Ectodermal cell (in vitro differentiated cells): ENCODE data around the gene GREB1.

Experiments
- H3K27ac ChIP-seq: 2 replicates; pipeline ENCODE4 v1.7.0; 2013; ENCODE audit warnings: mild to moderate bottlenecking, low read depth, low read length; ENCODE audit not compliant: insufficient read depth, poor library complexity, severe bottlenecking
- H3K27me3 ChIP-seq: 2 replicates; pipeline ENCODE4 v1.7.0; 2013; ENCODE audit warnings: mild to moderate bottlenecking, low read length; ENCODE audit not compliant: insufficient read depth, control insufficient read depth, poor library complexity, severe bottlenecking
- H3K36me3 ChIP-seq: one replicate; pipeline ENCODE4 v1.7.0; 2013; ENCODE audit warnings: low read length; ENCODE audit not compliant: control insufficient read depth, insufficient read depth
- H3K4me1 ChIP-seq: one replicate; pipeline ENCODE4 v1.7.0; 2013; ENCODE audit warnings: low read length; ENCODE audit not compliant: control insufficient read depth, insufficient read depth
- H3K4me3 ChIP-seq: 2 replicates; pipeline ENCODE4 v1.7.0; 2013; ENCODE audit warnings: low read depth, low read length, control low read depth; ENCODE audit not compliant: insufficient read depth
- H3K9me3 ChIP-seq: 2 replicates; pipeline ENCODE4 v1.7.0; 2013; ENCODE audit warnings: mild to moderate bottlenecking, low read length, moderate library complexity; ENCODE audit not compliant: control insufficient read depth
- WGBS, 2 experiments: methylation state at CpG; one replicate each; pipeline ENCODE4 v1.1.7; 2013; ENCODE audit warnings: missing lambda C conversion rate in 2 of 2; 5-methylcytosine and 5-hydroxymethylcytosine counted together

GREB1 gene

DNA sequence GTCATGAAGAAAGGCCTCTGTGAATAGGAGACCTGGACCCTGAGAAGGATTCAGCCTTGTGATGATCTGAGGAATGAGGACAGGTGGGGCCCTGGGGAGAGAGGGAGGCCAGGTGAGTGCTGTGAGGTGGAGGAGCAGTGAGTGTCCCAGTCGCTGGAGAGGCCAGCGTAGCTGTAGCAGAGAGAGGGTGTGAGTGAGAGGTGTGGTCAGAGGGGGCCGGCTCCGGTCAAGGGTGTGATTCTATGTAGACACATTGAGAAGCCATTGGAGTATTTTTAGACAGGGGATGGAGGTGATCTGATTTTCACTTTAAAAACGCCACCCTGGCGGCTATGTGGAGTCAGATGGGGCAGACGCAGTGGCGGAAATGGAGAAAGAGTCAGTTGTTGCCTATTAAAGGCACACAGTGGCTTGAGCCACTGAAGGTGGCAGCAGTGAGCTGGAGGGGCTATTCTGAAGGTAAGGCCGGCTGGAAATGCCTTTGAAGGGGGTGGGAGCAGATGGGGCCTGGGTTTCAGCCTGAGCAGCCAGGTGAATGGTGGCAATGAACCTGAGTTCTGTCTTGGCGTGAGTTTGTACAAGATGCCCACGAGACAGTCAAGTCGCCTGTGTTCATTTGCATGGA is 55.6 kb downstream of the GREB1 start:
- Histone ChIP-seq H3K4me3 (no peak overlapping the region), H3K27me3 (no peaks in the 10 kb centered on the region), H3K4me1 (no peaks in the 10 kb centered on the region), H3K27ac (no peak overlapping the region), H3K36me3 (peaks cover 38% of the 10 kb centered on the region), H3K9me3 (no peaks in the 10 kb centered on the region)
- 91% methylated on average over 12 of the region's 12 CpGs for WGBS, 2 experiments

GRCh38 chr2:11590193-11590592 is 56.3 kb downstream of the GREB1 start:
- Histone ChIP-seq H3K36me3 (peaks cover 36% of the 10 kb centered on the region), H3K4me3 (no peak overlapping the region), H3K9me3 (no peaks in the 10 kb centered on the region), H3K27ac (no peak overlapping the region), H3K27me3 (no peaks in the 10 kb centered on the region), H3K4me1 (no peaks in the 10 kb centered on the region)
- 96 to 97% methylated on average over 9 of the region's 9 CpGs for WGBS, 2 experiments

DNA sequence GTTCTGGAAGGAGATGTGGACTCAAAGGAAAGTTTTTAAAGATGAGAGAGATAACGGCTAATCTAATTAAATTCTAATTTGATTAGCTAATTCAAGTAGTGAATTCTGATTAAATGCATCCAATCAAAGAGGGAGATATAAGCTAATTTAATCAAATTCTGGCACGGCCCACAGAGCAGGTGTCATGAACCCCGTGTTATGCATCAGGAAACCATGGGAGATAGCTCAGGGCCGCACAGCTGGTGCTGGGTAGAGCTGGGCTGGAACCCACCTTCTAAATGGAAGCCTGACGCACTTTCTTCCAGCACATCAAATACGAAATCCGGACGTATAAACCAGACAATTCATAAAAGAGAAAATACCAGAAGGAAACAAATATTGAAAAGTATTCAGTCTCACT is 57.2 kb downstream of the GREB1 start:
- Histone ChIP-seq H3K9me3 (no peaks in the 10 kb centered on the region), H3K36me3 (peaks cover 34% of the 10 kb centered on the region), H3K27ac (no peak overlapping the region), H3K4me3 (no peak overlapping the region), H3K27me3 (no peaks in the 10 kb centered on the region), H3K4me1 (no peaks in the 10 kb centered on the region)
- WGBS, 2 experiments: 95 to 97% methylated on average over 8 of the region's 8 CpGs

DNA sequence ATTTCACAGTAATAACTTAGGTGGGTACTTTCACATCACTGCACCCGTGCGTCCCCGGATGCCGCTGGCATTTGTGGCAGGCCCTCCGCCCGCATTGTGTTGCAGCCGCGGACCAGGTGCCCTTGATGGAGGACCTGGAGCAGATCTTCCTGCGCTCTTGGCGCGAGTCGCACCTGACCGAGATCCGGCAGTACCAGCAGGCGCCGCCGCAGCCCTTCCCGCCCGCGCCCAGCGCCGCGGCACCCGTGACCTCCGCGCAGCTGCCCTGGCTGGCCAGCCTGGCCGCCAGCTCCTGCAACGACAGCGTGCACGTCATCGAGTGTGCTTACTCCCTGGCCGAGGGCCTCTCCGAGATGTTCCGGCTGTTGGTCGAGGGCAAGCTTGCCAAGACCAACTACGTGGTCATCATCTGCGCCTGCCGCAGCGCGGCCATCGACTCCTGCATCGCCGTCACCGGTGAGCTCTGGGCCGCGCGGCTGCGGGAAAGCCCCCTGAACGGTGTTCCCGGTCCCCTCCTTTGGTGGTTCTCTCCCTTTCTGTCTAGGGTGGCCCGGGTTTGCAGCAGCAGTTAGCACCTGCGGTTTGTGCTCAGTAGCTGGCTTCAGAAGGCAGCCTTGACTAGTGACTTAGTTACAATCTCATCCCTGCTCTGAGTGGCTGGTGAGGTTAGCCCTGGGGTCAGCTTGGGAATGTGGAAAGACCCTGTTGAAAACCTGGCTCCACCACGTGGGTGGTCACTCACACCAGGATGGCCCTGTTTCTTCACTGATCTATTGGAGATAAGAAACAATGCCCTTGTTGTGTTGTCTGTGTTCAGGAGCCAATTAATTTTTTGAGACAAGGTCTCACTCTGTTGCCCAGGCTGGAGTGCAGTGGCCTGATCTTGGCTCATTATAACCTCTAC is 59.1 kb downstream of the GREB1 start:
- no peaks in the 10 kb centered on the region for H3K4me1 ChIP-seq
- WGBS, 2 experiments: 97% methylated on average over 53 of the region's 53 CpGs
- no peak overlapping the region for H3K4me3 ChIP-seq
- no peak overlapping the region for H3K27ac ChIP-seq
- H3K27me3 ChIP-seq: no peaks in the 10 kb centered on the region
- no peaks in the 10 kb centered on the region for H3K9me3 ChIP-seq
- H3K36me3 ChIP-seq: peaks cover 38% of the 10 kb centered on the region

DNA sequence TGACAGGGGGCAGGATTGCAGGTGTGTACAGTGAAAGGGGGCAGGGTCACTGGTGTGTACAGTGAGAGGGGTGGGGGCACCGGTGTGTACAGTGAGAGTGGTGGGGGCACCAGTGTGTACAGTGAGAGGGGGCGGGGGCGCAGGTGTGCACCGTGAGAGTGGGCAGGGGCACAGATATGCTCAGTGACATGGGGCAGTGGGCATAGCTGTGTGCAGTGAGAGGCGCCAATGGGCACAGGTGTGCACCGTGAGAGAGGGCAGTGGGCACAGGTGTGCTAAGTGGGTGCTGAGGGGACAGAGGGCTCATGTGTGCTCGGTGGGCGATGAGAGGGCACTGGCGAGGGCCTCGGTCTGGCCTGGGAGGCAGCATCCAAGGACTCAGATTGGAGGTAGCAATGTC is 63.0 kb downstream of the GREB1 start:
- Histone ChIP-seq H3K4me1 (no peaks in the 10 kb centered on the region), H3K4me3 (no peak overlapping the region), H3K36me3 (peaks cover 50% of the 10 kb centered on the region), H3K9me3 (no peaks in the 10 kb centered on the region), H3K27me3 (no peaks in the 10 kb centered on the region), H3K27ac (no peak overlapping the region)
- WGBS, 2 experiments: 95 to 96% methylated on average over 10 of the region's 10 CpGs

GRCh38 chr2:11597538-11598225 is 63.8 kb downstream of the GREB1 start:
- no peaks in the 10 kb centered on the region for H3K4me1 ChIP-seq
- 94 to 95% methylated on average over 10 of the region's 10 CpGs for WGBS, 2 experiments
- H3K9me3 ChIP-seq: no peaks in the 10 kb centered on the region
- H3K27ac ChIP-seq: no peak overlapping the region
- H3K36me3 ChIP-seq: peaks cover 55% of the 10 kb centered on the region
- no peaks in the 10 kb centered on the region for H3K27me3 ChIP-seq
- no peak overlapping the region for H3K4me3 ChIP-seq

GRCh38 chr2:11598228-11598731 is 64.4 kb downstream of the GREB1 start:
- peaks cover 56% of the 10 kb centered on the region for H3K36me3 ChIP-seq
- H3K27ac ChIP-seq: peak overlapping the region; percentile 26
- 84 to 85% methylated on average over 9 of the region's 9 CpGs for WGBS, 2 experiments
- no peak overlapping the region for H3K4me3 ChIP-seq
- H3K27me3 ChIP-seq: no peaks in the 10 kb centered on the region
- no peaks in the 10 kb centered on the region for H3K9me3 ChIP-seq
- H3K4me1 ChIP-seq: no peaks in the 10 kb centered on the region

- Histone ChIP-seq H3K36me3 (peaks cover 55% of the 10 kb centered on the region), H3K4me3 (no peak overlapping the region), H3K9me3 (no peaks in the 10 kb centered on the region), H3K27me3 (no peaks in the 10 kb centered on the region), H3K27ac (no peak overlapping the region), H3K4me1 (no peaks in the 10 kb centered on the region)
- WGBS, 2 experiments: 94 to 96% methylated on average over 7 of the region's 7 CpGs
Measured at GRCh38 chr2:11602563-11603204, 68.8 kb downstream of the GREB1 start.

- WGBS, 2 experiments: 95 to 96% methylated on average over 38 of the region's 38 CpGs
- Histone ChIP-seq H3K27ac (no peak overlapping the region), H3K36me3 (peaks cover 54% of the 10 kb centered on the region), H3K27me3 (no peaks in the 10 kb centered on the region), H3K4me3 (no peak overlapping the region), H3K9me3 (no peaks in the 10 kb centered on the region), H3K4me1 (no peaks in the 10 kb centered on the region)
Measured at GRCh38 chr2:11610624-11611242, 76.9 kb downstream of the GREB1 start.
